T-helper 2 cell treated with Interferon-gamma antibody and Interleukin-4, amounts not matched to agents 100 ng/mL and 5 ng/mL, for 36 hours (primary cell): ENCODE measurements around the gene BAIAP2L1. TPM values are rescaled to one million over a fixed set of nuclear protein-coding genes. Genes with fewer than 3 reads are reported as not detected.

Experiments
- intact Hi-C: fragments of 100-400 bp; cut with micrococcal nuclease; formaldehyde crosslinking; loops from one replicate; pipeline ENCODE4 v1.15.1; 2023
- total RNA-seq: library from RNA; stranded (reverse); gene quantifications from 2 replicates; pipeline ENCODE4 v1.2.3, GENCODE V29; 2022

BAIAP2L1 gene
- total RNA-seq, 1 donor from 2014 or later = 1.1 TPM

DNA sequence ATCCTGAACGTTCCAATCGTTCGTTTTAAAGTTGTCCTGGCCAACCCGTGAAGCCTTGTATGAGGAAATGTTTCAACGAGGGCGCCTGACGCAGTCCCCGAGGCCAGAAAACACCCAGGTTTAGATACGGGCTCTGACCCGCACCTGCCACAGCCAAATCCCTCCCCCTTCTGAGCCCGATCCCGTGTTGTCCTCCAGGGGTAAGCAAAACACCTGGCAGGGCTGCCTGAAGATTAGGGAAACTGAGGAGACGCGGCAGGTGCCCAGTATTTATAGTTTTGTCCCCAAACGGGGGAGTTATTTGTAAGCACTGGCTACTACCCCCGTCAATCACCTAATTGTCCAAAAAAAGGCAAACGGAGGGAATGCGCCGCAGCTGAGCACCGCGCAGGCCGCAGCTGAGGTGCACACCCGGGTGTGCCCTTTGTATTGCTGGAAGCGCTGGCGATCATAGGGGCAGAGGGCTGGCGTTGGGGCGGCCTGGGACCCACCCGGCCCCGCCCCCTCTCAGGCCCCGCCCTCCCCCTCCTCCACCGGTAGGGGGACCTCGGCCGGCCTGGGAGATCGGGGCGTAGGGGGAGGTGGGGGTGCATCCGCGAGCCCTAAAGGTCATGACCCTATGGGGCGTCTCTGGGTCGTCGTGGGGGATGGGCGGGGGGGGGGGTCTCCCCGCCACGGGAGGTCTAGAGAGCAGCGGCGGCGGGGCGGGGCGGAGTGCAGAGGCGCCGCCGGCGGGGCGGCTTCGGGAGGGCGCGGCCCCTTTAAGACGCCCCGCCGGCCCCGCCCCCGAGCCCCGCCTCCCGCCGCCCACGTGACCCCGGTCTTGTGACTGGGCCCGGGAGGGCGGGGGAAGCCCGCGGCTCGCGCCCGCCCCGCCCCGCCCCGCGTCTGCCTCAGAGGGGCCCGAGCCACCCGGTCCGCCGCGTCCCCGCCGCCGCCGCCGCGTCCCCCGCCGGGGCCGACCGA is 119.8 kb downstream of the BAIAP2L1 start, which contains the start of gene BRI3:
BRI3 (plus strand) TSS at position 896 of the 966 bp plus-strand sequence. CDS start 110 bp downstream, outside the sequence.
- intact Hi-C loops = loop anchor here (1.0 to 5.0 kb wide), 7 partner anchors 29 to 861 kb away; partner anchors contain the start of genes BAIAP2L1, LMTK2, SMURF1 and TECPR1

DNA sequence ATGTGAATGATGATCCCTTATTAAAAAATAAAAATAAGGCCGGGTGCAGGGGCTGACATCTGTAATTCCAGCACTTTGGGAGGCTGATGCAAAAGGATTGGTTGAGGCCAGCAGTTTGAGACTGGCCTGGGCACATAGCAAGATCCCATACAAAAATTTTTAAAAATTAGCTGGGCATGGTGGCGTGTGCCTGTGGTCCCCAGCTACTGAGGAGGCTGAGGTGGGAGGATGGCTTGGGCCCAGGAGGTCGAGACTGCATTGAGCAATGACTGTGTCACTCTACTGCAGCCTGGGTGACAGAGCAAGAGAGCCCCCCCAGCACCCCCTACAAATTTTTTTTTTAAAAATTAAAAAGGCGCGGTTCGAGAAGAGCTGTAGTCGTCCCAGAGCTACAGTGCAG is 120.6 kb downstream of the BAIAP2L1 start:
- intact Hi-C loops = loop anchor here (5.0 kb wide), 3 partner anchors 78 to 862 kb away; partner anchors contain the start of gene SMURF1

DNA sequence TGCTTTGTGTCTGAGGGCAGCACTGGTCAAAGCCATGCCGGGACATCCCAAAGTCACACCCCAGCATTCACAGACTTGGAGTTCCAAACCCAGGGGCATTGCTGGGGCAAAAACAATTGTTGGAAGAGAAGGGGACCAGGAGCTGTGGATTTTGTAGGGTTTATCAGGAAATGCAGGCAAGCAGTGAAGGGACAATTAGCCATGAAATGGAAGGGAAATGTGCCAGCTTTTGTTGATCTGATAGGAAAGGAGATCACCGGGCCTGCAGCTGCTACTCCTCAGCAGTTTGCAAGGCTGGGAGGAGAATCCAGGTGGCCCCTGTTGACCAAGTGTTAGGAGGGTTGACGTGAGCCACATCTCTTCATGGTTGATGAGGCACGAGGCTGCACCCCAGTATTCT is 122.0 kb downstream of the BAIAP2L1 start:
- intact Hi-C loops = no loop called here

DNA sequence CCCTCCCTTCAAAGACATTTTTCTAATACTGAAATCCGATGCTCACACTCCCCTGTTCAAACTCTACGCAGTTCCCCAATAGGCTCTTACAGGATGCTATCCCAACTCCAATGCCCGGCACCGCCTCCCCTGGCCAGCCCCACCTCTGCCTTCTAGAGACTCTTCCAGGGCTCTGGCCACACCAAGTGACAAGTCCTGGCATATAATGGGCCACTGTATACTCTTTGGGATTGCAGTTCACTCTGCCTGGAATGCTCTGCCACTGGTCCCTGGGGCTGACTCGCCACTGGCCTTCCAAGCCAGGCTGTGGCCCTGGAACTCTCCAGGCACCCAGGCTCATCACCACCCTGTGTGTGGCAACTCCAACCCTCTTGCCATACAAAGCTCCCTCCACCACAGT is 122.5 kb downstream of the BAIAP2L1 start:
- intact Hi-C loops = no loop called here

DNA sequence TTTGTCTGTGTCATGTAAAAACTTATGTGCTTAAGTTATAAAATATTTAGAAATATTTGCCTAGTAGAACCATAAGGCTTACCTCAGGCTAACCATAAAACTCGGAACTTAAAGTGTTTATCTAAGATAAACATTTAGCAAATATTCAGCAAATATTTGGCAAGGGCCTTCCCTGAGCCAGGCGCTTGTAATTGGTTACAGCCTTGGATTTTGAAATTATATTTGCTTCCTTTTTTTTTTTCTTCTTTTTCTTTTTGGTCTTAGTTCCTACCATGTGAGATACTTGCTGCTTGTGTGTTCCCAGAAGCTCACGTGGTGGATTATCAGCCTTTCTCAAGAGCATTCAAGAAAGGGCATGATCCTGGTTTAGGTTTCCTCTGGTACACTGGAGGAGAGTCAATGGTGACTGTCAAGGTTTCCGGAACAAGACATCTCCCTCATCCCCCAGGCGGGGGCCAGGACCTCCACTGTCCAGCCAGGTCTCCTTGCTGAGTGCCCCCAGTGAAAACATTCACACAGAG is 124.6 kb downstream of the BAIAP2L1 start:
- intact Hi-C loops = no loop called here

DNA sequence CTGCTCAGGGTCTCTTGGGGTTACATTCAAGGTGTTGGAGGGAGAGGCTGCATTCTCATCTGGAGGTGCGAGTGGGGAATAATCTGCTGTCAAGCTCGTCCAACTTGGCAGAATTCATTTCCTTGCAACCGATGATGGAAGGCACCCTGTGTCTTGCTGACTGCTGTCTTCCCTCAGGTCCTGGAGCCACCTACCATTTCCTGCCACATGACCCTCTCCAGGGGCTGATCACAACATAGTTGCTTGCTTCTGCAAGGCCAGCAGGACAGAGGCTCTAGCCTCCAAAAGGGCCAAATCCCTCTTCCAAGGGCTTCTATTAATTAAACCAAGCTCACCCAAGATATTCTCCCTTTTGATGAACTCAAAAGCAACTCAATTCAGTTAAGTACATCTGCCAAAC is 133.6 kb downstream of the BAIAP2L1 start:
- intact Hi-C loops = no loop called here

DNA sequence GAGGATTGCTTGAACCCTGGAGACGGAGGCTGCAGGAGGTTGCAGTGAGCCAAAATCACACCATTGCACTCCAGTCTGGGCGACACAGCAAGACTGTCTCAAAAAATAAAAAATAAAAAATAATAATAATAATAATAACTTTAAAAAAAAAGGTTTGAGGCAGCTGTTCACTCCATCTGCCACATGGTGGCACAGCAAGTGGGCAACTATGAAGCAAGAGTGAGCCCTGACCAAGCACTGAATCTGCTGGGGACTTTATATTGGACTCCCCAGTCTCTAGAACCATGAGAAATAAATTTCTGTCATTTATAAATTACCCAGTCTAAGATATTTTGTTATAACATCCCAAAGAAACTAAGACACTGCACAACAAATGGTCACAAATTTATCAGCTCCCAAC is 134.1 kb downstream of the BAIAP2L1 start:
- intact Hi-C loops = no loop called here

DNA sequence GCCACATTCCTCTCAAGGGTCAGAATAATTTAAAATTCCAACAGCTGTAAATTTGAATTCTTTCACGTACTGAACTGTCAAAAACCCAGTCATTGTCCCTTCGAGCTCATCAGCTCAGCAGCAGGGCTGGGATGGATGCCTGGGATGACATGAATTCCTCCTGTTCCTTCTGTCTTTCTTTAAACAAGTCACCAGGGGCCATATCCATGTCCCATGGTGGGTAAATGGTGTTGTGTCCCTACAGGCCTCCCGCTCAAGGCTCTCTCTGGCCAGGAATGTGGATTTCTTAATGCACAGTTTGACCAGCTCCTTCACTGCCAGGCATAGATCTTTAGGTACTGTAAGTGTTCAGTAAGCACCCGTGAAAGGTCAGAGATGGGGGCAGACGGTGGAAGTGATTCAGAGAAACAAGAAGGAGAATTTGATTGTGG is 135.0 kb downstream of the BAIAP2L1 start:
- intact Hi-C loops = no loop called here

DNA sequence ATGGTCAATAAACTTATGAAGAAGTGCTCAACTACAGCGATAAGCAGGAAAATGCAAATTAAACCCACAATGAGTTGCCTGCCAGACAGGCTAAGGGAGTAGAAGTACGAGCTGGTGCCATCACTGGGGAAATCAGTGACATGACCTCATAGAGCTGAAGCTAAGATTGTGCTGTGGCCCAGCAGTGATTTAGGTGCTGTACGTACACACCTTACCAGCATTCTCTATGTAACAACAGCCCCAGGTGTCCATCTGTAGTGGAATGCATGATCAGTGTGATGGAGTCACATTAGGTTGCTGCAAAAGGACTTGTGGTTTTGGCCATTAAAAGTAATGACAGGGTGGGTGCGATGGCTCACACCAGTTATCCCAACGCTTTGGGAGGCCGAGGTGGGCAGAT is 143.2 kb downstream of the BAIAP2L1 start:
- intact Hi-C loops = loop anchor here (10.0 kb wide), 1 partner anchor 1143 kb away; the partner anchor contains the start of gene SDHAF3

DNA sequence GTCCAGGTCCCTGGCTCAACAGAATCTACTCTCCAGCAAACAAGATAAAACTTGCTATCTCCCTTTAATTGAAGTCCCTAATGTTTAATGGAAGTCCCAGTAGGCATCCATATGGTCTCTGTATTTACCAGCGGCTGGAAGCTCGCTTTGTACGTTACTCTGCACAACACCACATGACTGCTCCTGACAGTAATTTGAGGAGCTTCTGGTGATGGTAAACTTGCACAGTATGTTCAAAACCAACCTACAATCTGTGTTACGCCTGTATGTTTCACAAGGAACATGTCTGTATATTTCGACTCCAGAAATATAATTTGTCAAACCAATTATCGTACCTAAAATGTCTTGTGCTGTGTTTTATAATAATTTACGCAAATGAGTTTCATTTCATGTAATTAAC is 144.5 kb downstream of the BAIAP2L1 start:
- intact Hi-C loops = loop anchor here (10.0 kb wide), 1 partner anchor 1142 kb away; the partner anchor contains the start of gene SDHAF3

DNA sequence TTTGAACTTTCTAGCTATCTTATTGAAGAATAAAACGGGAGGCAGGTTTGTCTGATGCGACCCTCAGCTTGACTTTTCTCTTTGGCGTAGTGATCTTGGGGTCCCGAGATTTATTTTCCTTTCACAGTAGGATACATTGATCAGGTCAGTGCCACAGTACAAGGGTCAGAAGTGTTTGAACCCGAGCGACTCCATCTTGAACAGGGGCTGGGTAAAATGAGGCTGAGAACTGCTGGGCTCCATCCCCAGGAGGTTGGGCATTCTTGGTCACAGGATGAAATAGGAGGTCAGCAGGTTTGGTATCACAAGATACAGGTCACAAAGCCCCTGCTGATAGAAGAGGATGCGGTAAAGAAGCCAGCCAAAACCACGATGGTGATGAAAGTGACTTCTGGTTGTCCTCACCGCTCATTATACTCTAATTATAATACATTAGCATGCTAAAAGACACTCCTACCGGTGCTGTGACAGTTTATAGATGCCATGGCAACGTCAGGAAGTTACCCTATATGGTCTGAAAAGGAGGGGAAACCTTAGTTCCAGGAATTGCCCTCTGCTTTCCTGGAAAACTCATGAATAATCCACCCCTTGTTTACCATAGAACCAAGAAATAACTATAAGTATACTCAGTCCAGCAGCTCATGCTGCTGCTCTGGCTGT is 145.8 kb downstream of the BAIAP2L1 start:
- intact Hi-C loops = loop anchor here (5.0 to 10.0 kb wide), 2 partner anchors 1072 to 1140 kb away; partner anchors contain the start of genes ARPC1A and SDHAF3

DNA sequence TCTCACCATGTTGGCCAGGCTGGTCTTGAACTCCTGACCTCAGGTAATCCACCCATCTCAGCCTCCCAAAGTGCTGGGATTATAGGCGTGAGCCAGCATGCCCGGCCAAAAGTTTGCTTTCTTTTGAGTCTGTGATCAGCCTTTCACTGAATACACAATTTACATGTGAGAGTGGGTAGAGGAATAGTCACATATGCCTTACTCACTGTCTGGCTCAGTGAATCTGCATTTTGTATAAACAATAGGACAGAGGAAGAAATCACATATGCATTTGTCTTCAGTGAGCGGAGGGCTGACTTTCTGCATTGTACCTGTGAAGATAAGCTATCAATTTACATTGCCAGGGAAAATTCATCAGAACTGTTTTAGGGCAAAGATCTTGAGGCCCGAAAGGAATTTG is 146.4 kb downstream of the BAIAP2L1 start:
- intact Hi-C loops = loop anchor here (5.0 to 10.0 kb wide), 2 partner anchors 1073 to 1140 kb away; partner anchors contain the start of genes ARPC1A and SDHAF3

DNA sequence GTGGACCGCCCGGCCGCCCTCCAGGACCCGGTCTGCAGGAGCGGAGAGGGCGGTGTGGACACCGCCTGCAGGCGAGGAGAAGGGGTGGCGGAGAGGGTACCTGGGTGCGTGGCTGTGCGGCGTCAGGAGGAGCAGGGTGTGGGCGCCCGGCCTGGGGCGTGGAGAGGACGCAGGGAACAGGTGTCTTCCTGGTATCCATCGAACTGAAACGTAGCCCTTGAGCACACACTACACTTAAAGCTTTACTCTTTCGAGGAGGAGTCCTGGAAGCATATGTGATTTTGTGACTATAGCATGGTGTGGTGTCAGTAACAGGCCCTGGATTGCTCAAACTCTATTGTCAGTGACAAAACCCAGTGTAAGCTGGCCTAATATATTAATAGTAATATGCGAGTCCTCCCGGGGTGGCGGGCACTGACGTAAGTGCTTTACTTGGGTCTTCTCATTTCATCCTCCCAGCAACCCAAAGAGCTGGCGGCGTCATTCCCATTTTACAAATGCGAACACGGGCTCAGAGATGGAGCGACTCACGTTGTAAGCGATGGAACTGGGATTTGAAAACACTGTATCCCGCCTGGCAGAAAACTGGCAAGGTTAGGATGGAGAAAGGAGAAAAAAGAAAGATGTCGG is 148.3 kb downstream of the BAIAP2L1 start:
- intact Hi-C loops = loop anchor here (1.0 to 10.0 kb wide), 3 partner anchors 29 to 1138 kb away; partner anchors contain the start of genes ARPC1A, BRI3 and SDHAF3

DNA sequence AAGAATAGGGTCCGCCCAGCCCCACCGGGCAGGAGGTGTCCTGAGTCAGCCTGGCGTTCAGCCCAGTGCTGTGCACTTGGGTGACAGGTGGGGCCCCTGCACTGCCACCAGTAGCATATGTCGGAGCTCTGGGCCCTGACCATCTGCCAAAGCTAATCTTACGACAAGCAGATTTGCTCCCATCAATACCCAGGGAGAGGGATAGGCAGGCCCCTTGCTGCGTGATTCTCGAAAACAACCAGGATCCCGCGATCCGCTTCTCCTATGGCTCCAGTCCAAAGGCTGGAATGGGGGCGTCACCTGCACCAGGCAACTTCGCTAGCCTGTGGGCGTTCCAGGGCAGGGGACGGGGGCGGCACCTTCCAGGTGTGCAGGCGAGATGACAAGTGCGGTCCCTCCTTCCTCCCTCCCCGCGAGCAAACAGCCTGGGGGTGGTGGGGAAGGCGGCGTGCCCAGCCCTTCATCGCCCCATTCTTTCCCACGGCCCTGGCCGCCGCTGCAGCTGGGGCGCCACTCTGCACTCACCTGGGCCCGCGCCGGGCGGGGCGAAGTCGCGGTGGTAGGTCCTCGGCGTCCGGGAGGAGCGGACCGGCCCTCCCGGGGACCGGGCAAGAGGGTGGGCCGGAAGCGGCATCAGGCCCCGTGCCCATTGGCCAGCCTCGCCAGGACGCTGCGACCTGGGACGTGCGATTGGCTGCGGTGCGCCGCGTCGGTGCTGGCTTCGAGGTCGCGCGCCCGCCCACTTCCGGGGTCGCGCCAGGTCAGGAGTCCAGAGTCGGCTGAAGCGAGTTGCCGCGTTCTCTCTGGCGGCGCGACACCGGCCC is 149.1 kb downstream of the BAIAP2L1 start, which contains the start of gene TECPR1:
TECPR1 (minus strand) TSS at position 632 of the 824 bp plus-strand sequence. CDS start 6,086 bp downstream, outside the sequence.
- intact Hi-C loops = loop anchor here (1.0 to 10.0 kb wide), 7 partner anchors 29 to 1137 kb away; partner anchors contain the start of genes ARPC1A, ASNS, BAIAP2L1 and BRI3

DNA sequence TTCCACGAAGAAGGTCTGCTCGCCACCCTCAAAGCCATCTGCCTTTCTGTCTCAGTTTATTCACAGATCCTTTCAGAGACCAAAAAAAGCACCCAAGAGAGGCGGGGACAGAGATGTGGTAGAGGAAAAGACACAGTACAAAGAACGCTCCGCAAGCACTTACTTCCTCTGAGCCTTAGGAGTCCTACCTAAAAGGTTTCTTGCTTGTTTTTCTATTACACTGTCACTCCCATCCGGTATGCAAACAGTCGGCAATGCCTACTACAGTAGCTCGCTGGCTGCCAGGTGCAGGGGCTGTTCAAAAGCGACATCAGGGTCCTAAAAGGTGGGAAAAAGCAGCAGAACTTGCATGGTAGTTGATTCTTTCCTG is 149.7 kb downstream of the BAIAP2L1 start:
- intact Hi-C loops = loop anchor here (1.0 to 10.0 kb wide), 6 partner anchors 49 to 1136 kb away; partner anchors contain the start of genes ARPC1A, ASNS, BAIAP2L1 and LMTK2

DNA sequence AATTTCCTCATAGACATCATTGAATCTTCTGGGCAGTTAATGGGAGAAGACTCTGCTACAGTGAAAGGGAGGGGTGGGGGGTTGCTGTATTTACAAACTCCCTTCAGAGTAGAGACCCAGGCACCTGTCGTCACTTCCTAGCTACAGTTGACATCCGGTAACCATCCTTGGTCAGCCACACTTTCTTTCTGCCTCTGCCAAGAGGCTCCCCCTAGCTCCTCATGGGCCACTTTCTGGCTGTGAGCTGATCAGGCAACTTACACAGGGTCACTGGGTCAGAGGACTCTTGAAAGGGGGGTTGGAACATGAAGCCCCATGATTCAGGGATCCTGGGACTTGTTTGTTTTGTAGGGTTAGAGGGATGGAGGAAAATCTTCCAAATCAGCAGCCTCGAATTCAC is 150.1 kb downstream of the BAIAP2L1 start:
- intact Hi-C loops = loop anchor here (1.0 to 10.0 kb wide), 6 partner anchors 48 to 1136 kb away; partner anchors contain the start of genes ARPC1A, ASNS, BAIAP2L1 and LMTK2

DNA sequence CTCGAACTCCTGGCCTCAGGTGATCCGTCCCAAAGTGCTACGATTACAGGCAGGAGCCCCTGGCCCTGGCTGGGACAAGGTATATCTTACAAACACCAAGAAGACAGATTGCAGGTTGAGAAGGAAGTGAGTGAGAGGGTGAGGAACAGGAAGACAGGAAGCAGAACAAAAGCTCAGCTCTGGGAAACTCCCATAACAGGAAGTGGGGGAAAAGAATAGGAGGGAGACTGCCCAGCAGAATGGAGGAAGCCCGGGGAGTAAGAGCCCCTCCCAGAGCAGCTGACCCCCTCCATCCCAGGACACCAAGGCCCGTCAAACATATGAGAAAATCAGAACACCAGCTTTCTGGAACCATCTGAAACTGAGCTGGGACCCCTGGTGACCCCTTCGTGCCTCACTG is 151.8 kb downstream of the BAIAP2L1 start:
- intact Hi-C loops = no loop called here

DNA sequence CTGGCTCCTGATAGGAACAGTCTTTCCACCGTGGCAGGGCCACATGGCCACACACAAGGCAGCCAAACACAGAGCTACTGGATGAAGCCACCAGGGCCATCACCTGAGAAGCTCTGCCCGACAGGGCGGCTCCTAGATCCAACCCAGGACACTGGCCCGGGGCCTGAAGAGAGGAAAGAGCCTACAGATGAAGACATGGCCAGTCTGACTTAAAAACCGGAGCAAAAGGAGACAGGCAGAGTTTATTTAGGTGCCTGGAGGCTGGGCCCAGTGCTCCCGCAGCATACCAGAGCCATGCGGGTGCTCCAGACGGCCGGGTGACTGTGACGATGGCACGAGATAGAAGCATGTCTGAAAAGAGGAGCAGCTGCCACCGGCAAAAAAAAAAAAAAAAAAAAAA is 152.7 kb downstream of the BAIAP2L1 start:
- intact Hi-C loops = no loop called here

DNA sequence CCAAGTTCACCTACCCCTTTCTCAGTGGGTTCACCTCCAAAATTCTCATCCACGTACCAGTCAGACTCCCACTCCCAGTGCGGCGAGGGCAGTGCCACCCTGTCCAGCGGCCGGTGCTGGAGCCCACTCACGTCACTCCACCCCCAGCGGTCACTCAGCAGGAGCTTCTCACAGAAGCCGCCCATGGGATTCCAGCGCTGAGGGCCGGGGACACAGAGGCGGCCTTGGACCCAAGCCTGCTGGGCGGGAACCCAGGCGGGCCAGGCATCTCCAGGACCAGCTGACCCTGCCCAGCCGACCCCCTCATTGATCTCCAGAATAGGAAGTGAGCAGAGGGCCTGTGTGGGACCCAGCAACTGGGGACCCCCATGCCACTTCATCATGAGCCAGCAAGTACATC is 156.0 kb downstream of the BAIAP2L1 start:
- intact Hi-C loops = no loop called here
